ENCODE measurements around the gene SNX11.
A peak's percentile ranks its signal among the peaks of the same experiment; 100 is the strongest.
"Not testable (repeated sequence)": the region's sequence is repeated elsewhere in the genome, so short reads cannot be mapped to it uniquely, and the experiment has no call there.

The SNX11 gene

GRCh38 chr17:48074322-48075081 lies 33.1 kb upstream of the SNX11 start:
- no peaks in the 10 kb centered on the region; the same call in 1 of the 2 replicates for H3K36me3 ChIP-seq (ENCODE audit: insufficient read depth)
- no peak overlapping the region for H3K9ac ChIP-seq
- no peaks in the 10 kb centered on the region for H3K27me3 ChIP-seq (ENCODE audit: insufficient read depth, low read depth)
- peaks cover 7% of the 10 kb centered on the region for H3K4me1 ChIP-seq (ENCODE audit: low read depth, poor library complexity, severe bottlenecking)
- peaks cover 7% of the 10 kb centered on the region; the same call in 1 of the 2 replicates for H3K79me2 ChIP-seq (ENCODE audit: insufficient read depth, low read depth)
- H3K4me3 ChIP-seq (IDR thresholded peaks at IDR 0.05; ENCODE audit: insufficient read depth, low read depth, low read length): no peak overlapping the region
- no peak overlapping the region for H3K27ac ChIP-seq
- H4K20me1 ChIP-seq (ENCODE audit: insufficient read depth): peaks cover 4% of the 10 kb centered on the region; the same call in 1 of the 2 replicates
- TF ChIP-seq CTCF (conservative IDR thresholded peaks at IDR 0.05; ENCODE audit: low read depth, low read length): peak; percentile 78
- no peak overlapping the region for H3K4me2 ChIP-seq
- no peak overlapping the region for H2AFZ ChIP-seq (ENCODE audit: low read depth)

- H3K27ac ChIP-seq; H3K4me2 ChIP-seq; H3K4me3 ChIP-seq (IDR thresholded peaks at IDR 0.05; ENCODE audit: insufficient read depth, low read depth, low read length); H2AFZ ChIP-seq (ENCODE audit: low read depth); H3K9ac ChIP-seq; H3K27me3 ChIP-seq (ENCODE audit: insufficient read depth, low read depth); H3K4me1 ChIP-seq (ENCODE audit: low read depth, poor library complexity, severe bottlenecking); H4K20me1 ChIP-seq (ENCODE audit: insufficient read depth); H3K36me3 ChIP-seq (ENCODE audit: insufficient read depth): not testable (repeated sequence)
- H3K79me2 ChIP-seq (ENCODE audit: insufficient read depth, low read depth): peaks cover 29% of the 10 kb centered on the region; the same call in 1 of the 2 replicates
Observed at GRCh38 chr17:48077152-48077551, 30.4 kb upstream of the SNX11 start.

DNA sequence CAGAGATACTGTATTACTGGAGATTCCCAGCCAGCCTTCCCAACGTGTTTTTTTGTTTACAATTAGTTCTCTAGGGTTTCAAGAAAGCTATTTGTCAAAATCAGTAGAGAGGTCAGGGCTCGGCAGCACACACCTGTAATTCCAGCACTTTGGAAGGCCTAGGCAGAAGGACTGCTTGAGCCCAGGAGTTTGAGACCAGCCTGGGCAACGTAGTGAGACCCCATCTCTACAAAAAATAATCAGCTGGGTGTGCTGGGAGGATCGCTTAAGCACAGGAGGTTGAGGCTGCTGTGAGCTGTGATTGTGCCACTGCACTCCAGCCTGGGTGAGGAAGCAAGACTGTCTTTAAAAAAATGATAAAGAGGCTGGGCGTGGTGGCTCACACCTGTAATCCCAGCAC lies 25.7 kb upstream of the SNX11 start:
- H3K4me3 ChIP-seq (IDR thresholded peaks at IDR 0.05; ENCODE audit: insufficient read depth, low read depth, low read length): no peak overlapping the region
- no peaks in the 10 kb centered on the region for H3K27me3 ChIP-seq (ENCODE audit: insufficient read depth, low read depth)
- no peaks in the 10 kb centered on the region for H4K20me1 ChIP-seq (ENCODE audit: insufficient read depth)
- peaks cover 50% of the 10 kb centered on the region for H3K4me1 ChIP-seq (ENCODE audit: low read depth, poor library complexity, severe bottlenecking)
- no peak overlapping the region for H3K9ac ChIP-seq
- TF ChIP-seq CTCF (conservative IDR thresholded peaks at IDR 0.05; ENCODE audit: low read depth, low read length): no peak
- no peak overlapping the region for H3K4me2 ChIP-seq
- no peak overlapping the region for H2AFZ ChIP-seq (ENCODE audit: low read depth)
- H3K27ac ChIP-seq: no peak overlapping the region
- peaks cover 69% of the 10 kb centered on the region for H3K79me2 ChIP-seq (ENCODE audit: insufficient read depth, low read depth)
- no peaks in the 10 kb centered on the region for H3K36me3 ChIP-seq (ENCODE audit: insufficient read depth)

- no peak overlapping the region for H2AFZ ChIP-seq (ENCODE audit: low read depth)
- peak overlapping the region; percentile 58; the same call in 1 of the 2 replicates for H3K9ac ChIP-seq
- peak overlapping the region; percentile 88 for H3K4me2 ChIP-seq
- H3K79me2 ChIP-seq (ENCODE audit: insufficient read depth, low read depth): peaks cover 87% of the 10 kb centered on the region
- no peaks in the 10 kb centered on the region for H3K27me3 ChIP-seq (ENCODE audit: insufficient read depth, low read depth)
- peak overlapping the region; percentile 88 for H3K27ac ChIP-seq
- H4K20me1 ChIP-seq (ENCODE audit: insufficient read depth): no peaks in the 10 kb centered on the region
- H3K4me3 ChIP-seq (IDR thresholded peaks at IDR 0.05; ENCODE audit: insufficient read depth, low read depth, low read length): no peak overlapping the region
- H3K36me3 ChIP-seq (ENCODE audit: insufficient read depth): no peaks in the 10 kb centered on the region
- peaks cover 70% of the 10 kb centered on the region for H3K4me1 ChIP-seq (ENCODE audit: low read depth, poor library complexity, severe bottlenecking)
- TF ChIP-seq CTCF (conservative IDR thresholded peaks at IDR 0.05; ENCODE audit: low read depth, low read length): no peak
Observed at GRCh38 chr17:48084932-48085331, 22.6 kb upstream of the SNX11 start.
